T-helper 2 cell treated with Interferon-gamma antibody and Interleukin-4, amounts not matched to agents 5 μg/mL and 100 μg/mL, for 36 hours (primary cell): ENCODE measurements around the gene CES4A.

Experiments
- DNase-seq: peaks from one replicate; pipeline ENCODE4 v3.0.0; 2021; ENCODE audit warnings: low spot score
- H3K27ac Mint-ChIP-seq: one replicate; pipeline ENCODE4 v1.8.0; 2021; ENCODE audit warnings: mild to moderate bottlenecking, mixed read lengths
- H3K27me3 Mint-ChIP-seq: one replicate; pipeline ENCODE4 v1.8.0; 2021; ENCODE audit warnings: low read depth, mixed read lengths
- H3K36me3 Mint-ChIP-seq: one replicate; pipeline ENCODE4 v1.8.0; 2021; ENCODE audit warnings: low read depth, mixed read lengths
- H3K4me1 Mint-ChIP-seq: one replicate; pipeline ENCODE4 v1.8.0; 2021; ENCODE audit warnings: low read depth, mixed read lengths
- H3K4me3 Mint-ChIP-seq: one replicate; pipeline ENCODE4 v1.8.0; 2022; ENCODE audit warnings: mild to moderate bottlenecking, moderate library complexity, mixed read lengths
- H3K9me3 Mint-ChIP-seq: one replicate; pipeline ENCODE4 v1.8.0; 2021; ENCODE audit warnings: mixed read lengths

Gene CES4A

DNA sequence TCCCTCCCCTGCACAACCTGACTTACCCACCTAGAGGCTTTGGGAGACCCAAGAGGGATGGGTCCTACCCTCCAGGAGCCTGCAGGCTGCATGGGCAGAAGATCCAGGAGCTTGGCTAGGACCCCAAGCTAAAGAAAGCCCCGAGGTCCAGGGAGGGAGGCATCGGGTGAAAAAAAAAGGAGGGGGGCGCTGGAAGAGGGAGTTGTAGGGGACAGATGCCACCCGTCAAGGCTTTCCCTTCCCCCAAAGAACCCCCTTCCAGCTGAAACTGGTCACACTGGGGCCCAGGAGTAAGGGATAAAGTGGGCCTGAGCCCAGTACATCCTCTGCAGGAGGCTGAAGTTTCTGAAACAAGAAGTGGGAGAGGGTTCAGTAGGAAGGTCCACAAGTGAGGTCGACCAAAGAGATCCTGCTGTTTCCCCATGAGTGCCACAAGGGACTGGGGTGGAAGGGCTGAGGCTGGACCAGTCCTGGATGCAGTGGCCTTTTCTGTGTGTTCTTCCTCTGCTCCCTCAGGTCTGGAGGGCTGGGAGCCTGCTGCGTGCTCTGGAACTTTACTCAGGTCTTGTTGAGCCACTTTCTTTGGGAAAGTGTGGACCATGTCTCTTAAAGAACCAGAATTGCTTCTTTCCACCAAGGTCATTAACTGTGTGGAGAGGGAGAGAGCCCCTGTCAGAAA lies 26.4 kb downstream of the CES4A start:
- H3K27ac Mint-ChIP-seq = peak overlapping the region; percentile 94
- no peaks in the 10 kb centered on the region for H3K9me3 Mint-ChIP-seq
- DNase-seq = no peak

DNA sequence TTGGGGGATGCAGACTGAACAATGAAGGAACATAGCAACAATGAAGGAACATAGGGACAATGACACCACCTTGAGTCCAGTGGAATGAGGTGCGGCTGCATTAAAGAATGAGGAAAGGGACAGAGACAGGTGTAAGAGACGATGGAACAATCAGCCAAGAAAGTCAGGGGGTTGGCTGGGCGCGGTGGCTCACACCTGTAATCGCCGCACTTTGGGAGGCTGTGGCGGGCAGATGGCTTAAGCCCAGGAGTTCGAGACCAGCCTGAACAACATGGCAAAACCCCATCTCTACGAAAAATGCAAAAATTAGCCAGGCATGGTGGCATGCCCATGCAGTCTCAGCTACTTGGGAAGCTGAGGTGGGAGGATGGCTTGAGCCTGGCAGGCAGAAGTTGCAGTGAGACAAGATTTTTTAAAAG lies 26.9 kb downstream of the CES4A start:
- Mint-ChIP-seq H3K4me1 (peaks cover 37% of the 10 kb centered on the region), H3K27ac (peak overlapping the region; percentile 94), H3K9me3 (no peaks in the 10 kb centered on the region), H3K36me3 (peaks cover 6% of the 10 kb centered on the region), H3K27me3 (no peaks in the 10 kb centered on the region), H3K4me3 (no peak overlapping the region)
- DNase-seq = no peak

More for the DNA sequence above, 26.4 kb downstream of the CES4A start:
- peaks cover 7% of the 10 kb centered on the region for H3K36me3 Mint-ChIP-seq
- H3K27me3 Mint-ChIP-seq = no peaks in the 10 kb centered on the region
- H3K4me3 Mint-ChIP-seq = peak overlapping the region; percentile 92
- peaks cover 39% of the 10 kb centered on the region for H3K4me1 Mint-ChIP-seq

DNA sequence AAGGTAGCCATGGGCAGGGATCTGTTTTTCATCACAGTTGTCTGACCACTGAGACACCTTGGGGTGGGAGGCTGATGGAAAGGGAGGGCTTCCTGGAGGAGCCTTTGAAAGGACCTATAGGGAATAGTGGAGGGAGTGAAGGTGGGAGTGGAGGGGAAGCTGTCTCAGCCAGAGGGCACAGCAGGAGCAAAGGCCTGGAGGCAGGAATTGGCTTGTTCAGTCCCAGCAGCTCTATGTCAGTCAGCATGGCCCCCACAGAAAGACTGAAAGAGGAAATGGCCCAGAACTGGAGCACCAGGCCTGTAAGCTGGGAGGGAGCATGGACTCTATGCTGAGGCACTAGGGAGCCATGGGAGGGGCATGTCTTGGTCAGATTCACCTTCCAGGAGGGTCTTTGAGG lies 27.8 kb downstream of the CES4A start:
- no peak overlapping the region for H3K4me3 Mint-ChIP-seq
- no peaks in the 10 kb centered on the region for H3K9me3 Mint-ChIP-seq
- H3K36me3 Mint-ChIP-seq = peaks cover 6% of the 10 kb centered on the region
- no peaks in the 10 kb centered on the region for H3K27me3 Mint-ChIP-seq
- peak overlapping the region; percentile 67 for H3K27ac Mint-ChIP-seq
- DNase-seq = no peak
- H3K4me1 Mint-ChIP-seq = peaks cover 31% of the 10 kb centered on the region

DNA sequence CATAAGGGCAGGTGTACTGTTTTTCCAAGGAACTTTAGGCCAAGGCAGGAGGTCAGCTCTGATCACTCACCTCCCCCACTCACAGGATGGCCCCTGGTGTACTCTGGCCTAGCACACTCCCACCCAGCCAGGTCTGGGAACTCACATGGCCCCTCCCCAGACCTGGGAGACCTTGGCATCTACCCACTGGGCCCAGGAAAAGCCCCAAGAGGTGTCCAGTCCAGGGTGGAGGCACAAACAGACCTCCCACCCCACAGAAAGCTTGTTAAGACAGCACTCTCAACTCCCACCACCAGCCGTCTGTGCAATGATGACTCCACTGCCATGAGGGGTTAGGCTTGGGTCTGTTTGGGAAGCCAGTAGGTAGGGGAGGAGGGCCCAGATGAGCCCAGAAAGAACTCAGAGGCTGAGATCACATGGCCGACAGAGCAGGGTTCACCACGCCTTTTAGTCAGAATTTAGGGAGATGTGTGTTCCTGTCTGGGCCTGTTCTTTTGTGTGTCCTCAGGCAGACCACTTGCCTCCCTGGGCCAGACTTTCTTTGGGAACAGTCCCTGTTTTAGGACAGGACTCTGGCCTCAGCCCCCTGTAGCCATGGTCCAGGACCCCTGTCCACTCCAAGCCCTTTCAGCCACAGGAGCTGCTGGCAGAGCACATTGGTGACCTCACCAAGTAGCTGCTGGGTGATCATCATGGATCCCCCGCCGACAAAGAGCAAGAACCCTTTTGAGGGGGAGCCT lies 28.5 kb downstream of the CES4A start:
- peaks cover 29% of the 10 kb centered on the region for H3K4me1 Mint-ChIP-seq
- no peaks in the 10 kb centered on the region for H3K9me3 Mint-ChIP-seq
- no peaks in the 10 kb centered on the region for H3K27me3 Mint-ChIP-seq
- no peak overlapping the region for H3K4me3 Mint-ChIP-seq
- no peak for DNase-seq
- H3K36me3 Mint-ChIP-seq = peaks cover 6% of the 10 kb centered on the region
- H3K27ac Mint-ChIP-seq = peak overlapping the region; percentile 13

DNA sequence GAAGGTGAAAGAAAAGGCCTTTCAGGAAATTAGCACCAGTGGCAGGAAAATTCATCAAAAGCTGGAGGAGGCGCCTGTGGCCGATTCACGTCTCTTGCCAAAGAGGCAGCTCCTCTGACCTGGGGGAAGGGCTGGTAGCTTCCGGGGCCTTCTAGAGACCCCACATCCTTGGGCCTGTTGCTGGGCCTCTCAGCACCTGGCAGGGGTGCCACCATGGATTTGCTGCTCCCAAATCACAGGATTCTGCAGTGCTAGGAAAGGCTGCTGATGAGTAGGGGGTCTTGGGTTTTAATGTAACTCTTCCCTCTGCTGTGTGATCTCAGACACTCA lies 29.0 kb downstream of the CES4A start:
- no peaks in the 10 kb centered on the region for H3K9me3 Mint-ChIP-seq
- H3K4me3 Mint-ChIP-seq = no peak overlapping the region
- no peaks in the 10 kb centered on the region for H3K27me3 Mint-ChIP-seq
- H3K36me3 Mint-ChIP-seq = peaks cover 4% of the 10 kb centered on the region
- H3K4me1 Mint-ChIP-seq = peaks cover 27% of the 10 kb centered on the region
- no peak overlapping the region for H3K27ac Mint-ChIP-seq
- DNase-seq = no peak

DNA sequence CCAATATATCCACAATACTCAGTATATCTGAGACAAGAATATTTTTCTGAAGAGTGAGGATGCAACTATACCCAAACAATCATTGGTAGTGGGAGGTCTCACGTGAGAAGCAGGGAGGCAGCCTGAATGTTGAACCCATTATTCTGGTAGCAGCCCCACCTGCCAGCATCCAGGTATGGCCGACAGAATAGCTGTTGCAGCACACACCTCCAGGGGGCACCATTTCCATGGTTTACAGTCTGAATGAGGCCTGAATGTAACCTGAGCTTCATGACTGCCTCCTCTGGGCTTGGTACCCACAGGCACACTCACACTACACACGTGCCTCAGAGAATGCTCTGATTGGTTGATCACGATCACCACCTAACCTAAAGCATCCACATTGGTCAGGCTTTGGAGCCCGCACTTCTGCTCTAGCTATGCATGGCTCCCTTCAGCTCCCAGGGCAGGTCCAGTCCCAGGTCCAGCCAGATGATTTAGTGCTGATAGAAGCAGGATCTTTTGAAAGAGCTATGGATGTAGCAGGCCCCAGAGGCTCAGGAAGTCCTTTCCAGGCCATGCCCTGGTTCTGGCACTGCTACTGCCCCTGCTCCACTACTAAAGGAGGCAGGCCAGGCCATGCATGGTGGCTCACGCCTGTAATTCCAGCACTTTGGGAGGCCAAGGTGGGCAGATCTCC lies 29.6 kb downstream of the CES4A start:
- peaks cover 32% of the 10 kb centered on the region for H3K4me1 Mint-ChIP-seq
- H3K27me3 Mint-ChIP-seq = no peaks in the 10 kb centered on the region
- H3K27ac Mint-ChIP-seq = no peak overlapping the region
- peak; percentile 84 for DNase-seq
- H3K36me3 Mint-ChIP-seq = peaks cover 4% of the 10 kb centered on the region
- H3K9me3 Mint-ChIP-seq = no peaks in the 10 kb centered on the region
- H3K4me3 Mint-ChIP-seq = no peak overlapping the region

DNA sequence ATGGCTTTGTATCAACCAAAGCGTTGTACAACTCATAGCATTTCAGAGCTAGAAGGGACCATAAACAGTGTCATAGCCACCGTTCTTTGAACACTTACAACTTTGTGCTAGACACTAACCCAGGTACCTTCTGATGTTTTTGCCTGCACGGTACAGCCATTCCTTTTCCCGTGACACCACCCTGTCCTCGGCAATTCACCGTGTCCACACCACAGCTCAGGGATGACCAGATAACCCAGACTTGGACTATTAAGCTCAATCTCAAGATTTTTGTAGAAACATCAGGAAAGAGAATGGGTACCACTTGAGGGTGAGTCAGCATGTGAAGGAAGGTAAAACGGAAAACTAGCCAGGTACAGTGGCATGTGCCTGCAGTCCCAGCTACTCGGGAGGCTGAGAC lies 30.8 kb downstream of the CES4A start:
- Mint-ChIP-seq H3K36me3 (peaks cover 2% of the 10 kb centered on the region), H3K4me1 (peaks cover 34% of the 10 kb centered on the region), H3K27ac (no peak overlapping the region), H3K27me3 (no peaks in the 10 kb centered on the region), H3K9me3 (no peaks in the 10 kb centered on the region), H3K4me3 (no peak overlapping the region)
- no peak for DNase-seq

DNA sequence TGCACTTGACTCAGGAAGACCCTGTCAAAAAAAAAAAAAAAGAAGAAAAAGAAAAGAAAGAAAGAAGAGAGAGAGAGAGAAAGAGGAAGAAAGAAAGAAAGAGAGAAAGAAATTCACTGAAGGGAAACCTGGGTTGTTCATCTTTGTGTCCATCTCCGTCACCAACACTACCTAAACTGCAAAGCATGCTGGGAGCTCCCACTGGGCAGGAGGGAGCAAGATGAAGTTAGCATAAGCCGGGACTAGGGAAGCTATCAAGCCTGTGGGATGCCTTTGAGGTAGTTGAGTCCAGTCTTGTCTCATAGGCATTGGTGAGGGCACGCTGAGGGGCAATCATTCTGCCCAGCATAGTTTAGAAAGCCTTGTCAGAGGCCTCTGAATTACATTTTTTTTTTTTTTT lies 32.9 kb downstream of the CES4A start:
- H3K27ac Mint-ChIP-seq = no peak overlapping the region
- no peaks in the 10 kb centered on the region for H3K36me3 Mint-ChIP-seq
- H3K4me1 Mint-ChIP-seq = peaks cover 32% of the 10 kb centered on the region
- H3K27me3 Mint-ChIP-seq = no peaks in the 10 kb centered on the region
- H3K4me3 Mint-ChIP-seq = no peak overlapping the region
- no peak for DNase-seq
- H3K9me3 Mint-ChIP-seq = no peaks in the 10 kb centered on the region

DNA sequence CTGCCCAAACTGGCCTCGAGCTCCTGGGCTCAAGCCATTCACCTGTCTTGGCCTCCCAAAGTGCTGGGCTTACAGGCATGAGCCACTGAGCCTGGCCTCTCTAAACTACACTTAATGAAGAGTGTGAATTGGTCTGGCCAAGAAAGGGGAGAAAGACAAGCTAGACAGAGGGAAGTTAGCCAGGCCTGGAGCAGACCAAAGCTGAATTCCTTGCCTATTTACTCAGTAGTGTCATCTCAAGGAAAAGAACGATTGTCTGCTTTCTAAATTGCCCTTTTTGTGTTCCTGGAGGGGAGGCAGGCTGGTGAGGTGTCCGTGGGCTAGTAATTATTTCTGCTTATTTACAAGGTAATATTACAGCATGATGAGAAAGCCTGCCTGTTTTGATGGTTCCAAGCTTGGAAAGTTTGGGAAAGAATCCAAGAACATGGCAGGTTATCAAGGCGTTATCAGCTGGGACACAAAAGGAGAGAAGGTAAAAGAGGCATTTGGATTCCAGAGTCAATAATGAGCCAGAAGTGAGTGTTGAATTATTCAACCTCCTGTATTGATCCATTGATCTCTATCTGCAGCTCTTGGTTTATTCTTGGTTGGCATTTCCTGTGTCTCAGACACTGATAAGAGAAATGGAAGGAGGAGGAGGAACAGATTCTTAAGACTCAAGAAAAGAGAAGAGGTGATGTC lies 34.3 kb downstream of the CES4A start:
- Mint-ChIP-seq H3K4me3 (peak overlapping the region; percentile 0), H3K27me3 (no peaks in the 10 kb centered on the region)

DNA sequence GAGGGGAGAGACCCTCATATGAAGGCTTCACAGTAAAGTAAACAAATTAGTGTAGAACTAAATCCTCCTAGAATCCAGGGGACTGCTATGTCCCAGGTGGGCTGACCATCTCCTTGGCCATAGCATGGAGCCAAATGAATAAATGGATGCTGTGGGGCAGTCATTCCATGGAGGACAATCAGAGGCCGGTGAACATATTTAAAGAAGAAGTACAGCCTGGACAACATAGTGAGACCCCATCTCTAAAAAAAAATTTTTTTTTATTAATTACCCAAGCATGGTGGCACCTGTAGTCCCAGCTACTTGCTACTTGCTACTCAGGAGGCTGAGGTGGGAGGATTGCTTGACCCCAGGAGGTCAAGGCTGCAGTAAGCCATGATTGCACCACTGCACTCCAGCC lies 35.3 kb downstream of the CES4A start:
- no peaks in the 10 kb centered on the region for H3K36me3 Mint-ChIP-seq
- no peak overlapping the region for H3K27ac Mint-ChIP-seq
- no peak for DNase-seq
- H3K9me3 Mint-ChIP-seq = no peaks in the 10 kb centered on the region
- H3K27me3 Mint-ChIP-seq = no peaks in the 10 kb centered on the region
- no peak overlapping the region for H3K4me3 Mint-ChIP-seq
- H3K4me1 Mint-ChIP-seq = peaks cover 28% of the 10 kb centered on the region

More for the DNA sequence above, 34.3 kb downstream of the CES4A start:
- Mint-ChIP-seq H3K36me3 (no peaks in the 10 kb centered on the region), H3K4me1 (peaks cover 28% of the 10 kb centered on the region), H3K9me3 (no peaks in the 10 kb centered on the region), H3K27ac (no peak overlapping the region)
- DNase-seq = no peak

DNA sequence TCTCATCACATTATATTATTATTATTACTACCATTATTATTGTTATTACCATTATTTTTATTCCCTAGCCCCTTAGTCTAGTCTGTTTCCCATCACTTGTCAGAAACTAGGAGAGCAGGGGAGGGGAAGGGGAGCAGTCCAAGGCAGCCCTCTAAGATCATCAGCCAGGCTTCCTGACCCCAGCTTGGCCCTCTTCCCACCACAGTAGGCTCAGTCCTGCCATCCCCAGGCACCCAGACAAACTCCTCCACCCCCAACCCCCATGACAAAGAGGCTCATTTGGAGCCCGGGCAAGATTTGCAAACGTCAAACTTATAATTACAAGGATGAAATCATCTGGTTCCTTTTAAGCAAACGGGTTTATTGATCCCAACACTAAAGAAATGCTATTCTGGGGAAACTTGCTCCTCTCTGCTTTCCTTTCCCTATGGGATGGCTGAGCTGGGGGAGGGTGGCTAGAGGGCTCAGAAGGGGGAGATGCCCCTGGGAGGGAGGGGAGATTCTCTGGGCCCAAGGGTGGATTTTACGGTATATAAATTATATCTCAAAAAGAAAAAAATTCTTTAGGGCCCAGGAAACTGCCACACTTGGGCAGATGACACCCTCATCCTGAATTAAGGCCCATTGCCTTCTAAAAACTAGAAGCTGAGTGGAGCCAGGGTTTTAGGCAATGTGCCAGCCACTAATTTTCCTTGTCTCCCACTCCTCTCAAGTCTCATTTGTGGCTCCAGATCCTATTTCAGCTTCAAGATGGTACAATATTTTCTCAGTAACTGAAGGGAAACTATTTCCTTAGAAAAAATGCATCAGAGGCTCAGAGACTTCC lies 36.2 kb downstream of the CES4A start:
- no peaks in the 10 kb centered on the region for H3K27me3 Mint-ChIP-seq
- no peaks in the 10 kb centered on the region for H3K36me3 Mint-ChIP-seq
- H3K4me3 Mint-ChIP-seq = no peak overlapping the region
- no peak for DNase-seq
- peaks cover 28% of the 10 kb centered on the region for H3K4me1 Mint-ChIP-seq
- H3K9me3 Mint-ChIP-seq = no peaks in the 10 kb centered on the region
- H3K27ac Mint-ChIP-seq = peak overlapping the region; percentile 41

DNA sequence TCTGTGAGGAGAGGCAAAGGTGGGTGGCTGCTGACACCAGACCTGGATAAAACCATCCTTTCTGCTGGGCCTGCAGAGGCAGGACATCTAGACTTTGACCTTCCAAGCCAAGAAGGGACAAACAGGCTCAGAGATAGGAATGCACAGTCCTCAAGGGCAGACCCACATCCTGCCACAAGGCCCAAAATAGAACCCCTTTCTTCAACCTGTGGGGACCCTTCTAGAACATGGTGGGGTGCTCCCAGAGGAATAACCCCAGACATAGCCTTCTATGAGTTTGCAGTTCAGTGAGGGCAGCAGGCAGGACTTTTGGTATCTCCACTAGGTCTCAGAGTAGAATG lies 36.8 kb downstream of the CES4A start:
- H3K27me3 Mint-ChIP-seq = no peaks in the 10 kb centered on the region
- peaks cover 32% of the 10 kb centered on the region for H3K4me1 Mint-ChIP-seq
- H3K4me3 Mint-ChIP-seq = no peak overlapping the region
- H3K9me3 Mint-ChIP-seq = no peaks in the 10 kb centered on the region
- DNase-seq = no peak
- no peak overlapping the region for H3K27ac Mint-ChIP-seq
- peaks cover 4% of the 10 kb centered on the region for H3K36me3 Mint-ChIP-seq

DNA sequence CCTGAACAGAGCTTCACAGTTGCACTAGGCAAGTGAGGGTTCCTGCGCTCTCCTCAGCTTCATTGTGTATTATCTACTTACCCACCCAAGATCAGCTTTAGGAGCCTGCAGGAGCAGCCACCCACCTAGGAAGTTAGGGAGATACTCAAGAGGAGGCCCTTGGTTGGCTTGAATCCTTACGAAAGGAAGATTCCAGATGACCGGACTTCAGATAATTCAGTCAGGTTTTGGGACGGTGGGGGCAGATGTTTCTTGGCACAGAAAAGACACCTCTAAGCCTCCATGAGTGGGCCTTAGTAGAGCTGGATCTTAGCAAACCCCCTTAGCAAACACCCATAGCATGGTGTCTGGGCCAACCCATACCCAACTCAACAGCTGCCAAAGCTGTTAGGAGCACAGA lies 38.2 kb downstream of the CES4A start:
- Mint-ChIP-seq H3K4me1 (peaks cover 41% of the 10 kb centered on the region), H3K4me3 (no peak overlapping the region), H3K9me3 (no peaks in the 10 kb centered on the region), H3K27me3 (no peaks in the 10 kb centered on the region), H3K36me3 (peaks cover 17% of the 10 kb centered on the region), H3K27ac (no peak overlapping the region)
- no peak for DNase-seq
